Articular chondrocyte of knee joint (primary cell): Measurements from ENCODE around the gene CDHR5. TPM values are rescaled to one million over a fixed set of nuclear protein-coding genes. Genes with fewer than 3 reads are reported as not detected.
A peak's percentile ranks its signal among the peaks of the same experiment; 100 is the strongest.

ENCODE experiments used
- small RNA-seq: library from RNA; depleted of rRNA; stranded (forward); fragments of <200 nt; gene quantifications from one replicate; pipeline ENCODE3, GENCODE V24; 2012
- total RNA-seq: library from RNA; depleted of rRNA; stranded (reverse); fragments of >200 nt; gene quantifications from 2 replicates; pipeline ENCODE4 v1.2.3, GENCODE V29; 2012

CDHR5 gene, protein sequence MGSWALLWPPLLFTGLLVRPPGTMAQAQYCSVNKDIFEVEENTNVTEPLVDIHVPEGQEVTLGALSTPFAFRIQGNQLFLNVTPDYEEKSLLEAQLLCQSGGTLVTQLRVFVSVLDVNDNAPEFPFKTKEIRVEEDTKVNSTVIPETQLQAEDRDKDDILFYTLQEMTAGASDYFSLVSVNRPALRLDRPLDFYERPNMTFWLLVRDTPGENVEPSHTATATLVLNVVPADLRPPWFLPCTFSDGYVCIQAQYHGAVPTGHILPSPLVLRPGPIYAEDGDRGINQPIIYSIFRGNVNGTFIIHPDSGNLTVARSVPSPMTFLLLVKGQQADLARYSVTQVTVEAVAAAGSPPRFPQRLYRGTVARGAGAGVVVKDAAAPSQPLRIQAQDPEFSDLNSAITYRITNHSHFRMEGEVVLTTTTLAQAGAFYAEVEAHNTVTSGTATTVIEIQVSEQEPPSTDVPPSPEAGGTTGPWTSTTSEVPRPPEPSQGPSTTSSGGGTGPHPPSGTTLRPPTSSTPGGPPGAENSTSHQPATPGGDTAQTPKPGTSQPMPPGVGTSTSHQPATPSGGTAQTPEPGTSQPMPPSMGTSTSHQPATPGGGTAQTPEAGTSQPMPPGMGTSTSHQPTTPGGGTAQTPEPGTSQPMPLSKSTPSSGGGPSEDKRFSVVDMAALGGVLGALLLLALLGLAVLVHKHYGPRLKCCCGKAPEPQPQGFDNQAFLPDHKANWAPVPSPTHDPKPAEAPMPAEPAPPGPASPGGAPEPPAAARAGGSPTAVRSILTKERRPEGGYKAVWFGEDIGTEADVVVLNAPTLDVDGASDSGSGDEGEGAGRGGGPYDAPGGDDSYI
- total RNA-seq, result not detected in 2 replicates

DNA sequence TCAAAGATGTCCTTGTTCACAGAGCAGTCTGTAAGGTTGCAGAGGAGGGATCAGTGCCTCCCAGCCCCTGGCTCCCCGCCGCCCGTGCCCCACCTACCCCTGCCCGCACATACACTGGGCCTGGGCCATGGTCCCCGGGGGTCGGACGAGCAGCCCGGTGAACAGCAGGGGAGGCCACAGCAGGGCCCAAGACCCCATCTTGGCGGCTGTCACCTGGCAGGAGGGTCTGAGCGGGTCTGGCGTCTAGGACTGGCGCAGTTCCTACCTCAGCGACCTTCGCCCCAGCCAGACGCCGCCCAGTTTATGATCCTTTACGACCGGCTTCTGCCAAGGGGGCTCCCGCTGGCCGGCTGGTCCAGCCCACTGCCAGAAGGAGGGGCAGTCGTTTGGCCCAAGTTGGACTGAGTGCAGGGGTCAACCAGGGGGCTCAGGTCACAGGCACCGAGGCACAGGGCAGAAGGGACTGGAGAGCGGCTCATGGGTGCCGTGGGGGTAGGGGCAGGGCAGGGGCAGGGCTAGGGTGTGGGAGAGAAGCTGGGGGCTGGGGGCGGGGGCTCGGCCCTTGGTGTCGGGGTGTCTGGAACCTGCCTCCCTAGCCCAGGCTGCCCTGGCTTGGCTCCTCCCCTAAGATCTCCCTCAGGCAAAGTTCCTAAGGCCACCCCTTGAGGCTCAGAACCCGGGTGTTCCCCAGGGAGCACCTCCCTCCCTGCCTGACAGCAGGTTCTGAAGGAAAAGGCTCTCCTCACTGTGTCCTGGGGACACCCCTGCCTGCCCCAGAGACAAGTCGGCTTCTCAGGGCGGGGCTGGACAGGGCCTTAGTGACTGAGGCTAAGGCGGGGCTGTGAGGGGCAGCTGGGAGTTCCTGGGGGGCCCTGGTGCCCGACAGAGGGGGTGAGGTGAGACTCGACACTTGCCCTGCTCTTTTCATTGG lies at the start of gene CDHR5:
Gene CDHR5, minus strand, starts transcription at position 251 of the 931 bp plus-strand sequence. Its CDS starts 53 bp downstream, at position 198.

DNA sequence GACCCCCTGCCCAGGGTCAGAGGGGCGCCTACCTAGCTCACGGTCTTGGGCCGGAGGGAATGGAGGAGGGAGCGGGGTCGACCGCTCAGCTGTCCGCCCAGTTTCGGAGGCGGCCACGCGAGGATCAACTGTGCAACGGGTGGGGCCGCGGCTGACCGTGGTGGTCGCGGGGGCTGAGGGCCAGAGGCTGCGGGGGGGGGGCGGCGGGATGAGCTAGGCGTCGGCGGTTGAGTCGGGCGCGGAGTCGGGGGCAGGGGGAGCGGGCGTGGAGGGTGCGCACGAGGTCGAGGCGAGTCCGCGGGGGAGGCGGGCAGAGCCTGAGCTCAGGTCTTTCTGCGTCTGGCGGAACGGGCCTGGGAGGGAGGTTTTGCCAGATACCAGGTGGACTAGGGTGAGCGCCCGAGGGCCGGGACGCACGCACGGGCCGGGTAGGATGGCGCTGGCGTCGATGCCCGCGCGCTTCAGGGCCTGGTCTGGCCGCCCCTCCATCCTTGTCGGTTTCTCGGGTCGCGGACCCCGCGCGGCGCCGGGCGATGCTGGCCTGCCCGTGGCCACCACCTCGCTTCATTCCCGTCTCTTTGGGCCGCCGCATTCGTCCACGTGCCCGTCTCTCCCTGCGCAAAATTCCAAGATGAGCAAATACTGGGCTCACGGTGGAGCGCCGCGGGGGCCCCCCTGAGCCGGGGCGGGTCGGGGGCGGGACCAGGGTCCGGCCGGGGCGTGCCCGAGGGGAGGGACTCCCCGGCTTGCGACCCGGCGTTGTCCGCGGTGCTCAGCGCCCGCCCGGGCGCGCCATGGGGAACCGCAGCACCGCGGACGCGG lies 12.0 kb upstream of the CDHR5 start, which contains the start of gene DRD4:
Gene DRD4, plus strand, starts transcription at position 759 of the 822 bp plus-strand sequence. Its CDS starts 36 bp downstream, at position 795.

DNA sequence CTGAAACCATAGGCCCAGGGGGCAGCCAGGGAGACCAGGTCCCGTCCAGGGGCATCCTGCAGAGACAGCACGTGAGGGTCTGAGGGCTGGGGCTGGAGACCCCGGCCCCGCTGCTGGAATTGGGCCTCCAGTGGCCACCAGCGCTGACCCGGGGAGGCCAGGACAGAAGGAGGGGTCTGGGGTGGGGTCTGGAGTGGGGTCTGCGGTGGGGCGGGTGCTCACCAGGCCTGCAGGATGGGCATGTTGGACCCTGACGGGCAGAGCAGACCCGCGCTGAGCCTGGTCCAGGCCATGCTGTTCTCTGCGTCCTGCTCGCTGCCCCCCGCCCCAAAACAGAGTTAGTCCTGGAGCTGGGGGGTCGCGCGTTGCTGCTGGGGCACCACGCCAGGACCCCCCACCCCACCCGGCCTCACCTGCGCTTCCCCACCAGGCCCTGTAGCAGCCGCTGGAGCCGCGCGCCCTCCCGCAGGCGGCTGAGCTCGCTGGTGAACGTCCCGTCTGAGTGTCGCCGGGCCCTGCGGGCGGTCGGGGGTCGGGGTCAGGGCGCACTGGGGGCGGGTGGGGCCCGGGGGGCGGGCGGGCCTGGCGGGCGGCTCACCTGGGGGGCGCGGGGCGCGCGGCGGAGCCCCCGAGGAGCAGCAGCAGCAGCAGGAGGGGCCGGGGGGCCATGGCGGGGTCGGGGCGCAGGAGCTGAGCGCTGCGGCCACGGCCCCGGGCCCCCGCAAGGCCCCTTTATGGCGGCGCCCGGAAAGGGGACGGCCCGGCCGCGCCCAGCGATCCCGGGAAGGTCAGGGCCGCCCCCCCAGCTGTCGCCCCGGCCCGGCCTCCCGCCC lies 1.9 kb upstream of the CDHR5 start, which contains the start of gene SCT:
Gene SCT, minus strand, starts transcription at position 707 of the 833 bp plus-strand sequence. Its CDS starts 38 bp downstream, at position 669.

DNA sequence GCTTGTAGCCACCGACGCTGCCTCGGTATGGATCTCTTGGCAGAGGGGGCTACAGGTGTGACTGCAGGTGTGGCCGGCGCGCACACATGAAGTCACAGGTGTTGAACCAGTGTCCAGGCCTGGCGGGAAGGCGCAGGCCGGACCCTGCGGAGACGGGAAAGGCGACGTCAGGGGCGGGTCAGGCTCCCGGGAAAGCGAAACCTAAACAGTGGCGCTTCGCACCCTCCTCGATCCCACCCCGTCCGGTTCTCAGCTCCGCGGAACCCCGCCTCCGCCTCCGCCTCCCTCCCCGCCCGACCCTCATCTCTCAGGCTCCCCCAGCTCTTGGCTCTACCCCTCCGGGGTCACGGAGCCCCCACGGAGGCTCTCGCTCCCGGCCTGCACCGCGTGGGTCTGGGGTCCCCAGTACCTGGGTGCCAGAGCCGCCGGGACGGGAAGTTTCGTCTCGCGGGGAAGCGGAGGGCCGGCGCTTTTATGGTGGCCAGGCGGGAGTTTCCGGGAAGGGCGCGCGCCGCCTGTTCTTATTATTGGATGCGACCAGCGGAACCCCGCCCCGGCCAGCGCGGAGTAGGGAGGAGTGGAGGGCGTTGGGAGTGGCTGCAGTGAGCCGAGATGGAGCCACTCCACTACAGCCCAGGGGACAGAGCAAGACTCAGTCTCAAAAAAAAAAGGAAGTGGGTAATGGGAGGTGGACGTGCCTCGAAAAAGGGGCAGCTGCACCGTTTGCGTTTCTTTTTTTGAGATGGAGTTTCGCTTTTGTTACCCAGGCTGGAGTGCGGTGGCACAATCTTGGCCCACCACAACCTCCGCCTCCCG lies 9.0 kb downstream of the CDHR5 start, which contains the start of gene IRF7:
Gene IRF7, minus strand, starts transcription at position 447 of the 816 bp plus-strand sequence. CDS start 586 bp downstream, outside the sequence.

DNA sequence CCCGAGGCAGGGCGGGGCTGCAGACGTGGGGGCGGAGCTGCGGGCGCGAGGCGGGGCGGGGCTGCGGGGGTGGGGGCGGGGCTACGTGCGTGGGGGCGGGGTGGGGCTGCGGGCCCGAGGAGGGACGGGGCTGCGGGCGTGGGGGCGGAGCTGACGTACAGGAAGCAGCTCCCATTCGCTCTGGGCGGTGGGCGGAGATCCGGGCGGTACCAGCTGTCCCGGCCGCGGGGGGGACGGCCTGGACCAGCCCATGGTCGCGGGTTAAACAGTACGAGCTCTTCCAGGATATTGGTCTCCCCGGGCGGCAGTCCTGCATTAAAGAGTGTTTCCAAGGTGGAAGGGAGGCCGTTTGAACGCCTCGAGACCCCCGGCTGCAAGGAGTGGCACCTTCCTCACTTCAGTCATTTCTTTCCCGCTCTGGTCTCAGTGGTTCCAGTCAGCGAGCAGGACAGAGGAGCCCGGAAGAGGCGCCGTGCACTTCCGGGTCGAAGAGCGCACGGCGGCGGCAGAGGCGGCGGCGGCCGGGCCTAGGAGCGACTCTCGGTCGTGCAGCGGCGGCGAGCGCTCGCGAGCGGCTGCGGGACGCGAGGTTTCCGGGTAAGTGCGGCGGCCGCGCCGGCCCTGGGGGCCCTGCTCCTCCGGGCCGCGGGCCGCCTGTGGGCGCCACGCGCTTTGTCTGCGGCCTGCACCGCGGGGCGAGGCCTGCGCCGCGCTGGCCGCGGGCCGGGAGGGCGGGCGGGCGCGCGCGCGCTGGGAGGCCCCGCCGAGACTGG lies 48.6 kb downstream of the CDHR5 start, which contains the start of gene PHRF1:
Gene PHRF1, plus strand, starts transcription at position 475 of the 773 bp plus-strand sequence. CDS start 5,043 bp downstream, outside the sequence.

Small RNAs within 50 kb of the gene (small RNA-seq; reads per million reads assigned to genes)
- 392 reads per million, percentile 99 among the genes with 10 or more reads in this experiment for gene MIR210

Other genes starting within 250 kb of the CDHR5 start
- gene PKP3, start 230.7 kb downstream of the CDHR5 start, total RNA-seq, result 0.52 and 1.2 TPM in 2 replicates
- gene SIGIRR, start 210.0 kb downstream of the CDHR5 start, total RNA-seq, result 14.0 and 19.3 TPM in 2 replicates
- gene ANO9, start 182.9 kb downstream of the CDHR5 start, total RNA-seq, result not detected in 2 replicates
- 23.2 and 24.0 TPM in 2 replicates for gene PTDSS2, start 174.7 kb downstream of the CDHR5 start, total RNA-seq
- gene RNH1, start 117.7 kb downstream of the CDHR5 start, total RNA-seq, result 292 and 316 TPM in 2 replicates
- 27.3 and 34.6 TPM in 2 replicates for gene HRAS, start 89.4 kb downstream of the CDHR5 start, total RNA-seq
- gene LRRC56, start 87.4 kb downstream of the CDHR5 start, total RNA-seq, result 0.54 and 0.91 TPM in 2 replicates
- gene LMNTD2, start 64.2 kb downstream of the CDHR5 start, total RNA-seq, result 0.26 and 0.32 TPM in 2 replicates
- 2.2 and 7.2 TPM in 2 replicates for gene RASSF7, start 64.0 kb downstream of the CDHR5 start, total RNA-seq
- 20.2 and 20.4 TPM in 2 replicates for gene PHRF1, start 48.5 kb downstream of the CDHR5 start, total RNA-seq
- 9.0 and 9.1 TPM in 2 replicates for gene IRF7, start 9.0 kb downstream of the CDHR5 start, total RNA-seq
- gene SCT, start 2.2 kb upstream of the CDHR5 start, total RNA-seq, result not detected in 2 replicates
- not detected in 2 replicates for gene DRD4, start 12.3 kb upstream of the CDHR5 start, total RNA-seq
- 24.9 and 29.7 TPM in 2 replicates for gene DEAF1, start 70.3 kb upstream of the CDHR5 start, total RNA-seq
- 11.1 and 15.0 TPM in 2 replicates for gene TMEM80, start 70.9 kb upstream of the CDHR5 start, total RNA-seq
- gene EPS8L2, start 81.3 kb upstream of the CDHR5 start, total RNA-seq, result 26.9 and 28.9 TPM in 2 replicates
- 223 and 244 TPM in 2 replicates for gene TALDO1, start 122.5 kb upstream of the CDHR5 start, total RNA-seq
- 21.0 and 26.9 TPM in 2 replicates for gene GATD1, start 152.5 kb upstream of the CDHR5 start, total RNA-seq
- gene CEND1, start 165.1 kb upstream of the CDHR5 start, total RNA-seq, result 0.26 and 0.32 TPM in 2 replicates
- gene SLC25A22, start 173.3 kb upstream of the CDHR5 start, total RNA-seq, result 8.8 and 11.1 TPM in 2 replicates
- 4.0 and 4.4 TPM in 2 replicates for gene PIDD1, start 180.3 kb upstream of the CDHR5 start, total RNA-seq
- 175 and 207 TPM in 2 replicates for gene RPLP2, start 185.0 kb upstream of the CDHR5 start, total RNA-seq
- 30.6 and 44.2 TPM in 2 replicates for gene PNPLA2, start 194.0 kb upstream of the CDHR5 start, total RNA-seq
- 1.6 and 2.6 TPM in 2 replicates for gene CRACR2B, start 203.0 kb upstream of the CDHR5 start, total RNA-seq
- 463 and 552 TPM in 2 replicates for gene CD151, start 208.0 kb upstream of the CDHR5 start, total RNA-seq
- 76.4 and 102 TPM in 2 replicates for gene POLR2L, start 217.6 kb upstream of the CDHR5 start, total RNA-seq
- 192 and 199 TPM in 2 replicates for gene TSPAN4, start 217.9 kb upstream of the CDHR5 start, total RNA-seq